Psoas muscle (tissue), 8 donors: Measurements from ENCODE around the gene BNC1. TPM values are rescaled to one million over a fixed set of nuclear protein-coding genes. Genes with fewer than 3 reads are reported as not detected.
"Not testable (repeated sequence)": the region's sequence is repeated elsewhere in the genome, so short reads cannot be mapped to it uniquely, and the experiment has no call there.

Source experiments
- ATAC-seq, 4 donors: fragments of 200-7000 bp; cut with Tn5 transposase; one replicate each; pipeline ENCODE4 v1.9.1; 2020; ENCODE audit warnings: moderate library complexity in 3 of 4, mild to moderate bottlenecking in 2 of 4
- DNase-seq, 2 donors: peaks; one replicate each; pipeline ENCODE4 v3.0.0-alpha.2; 2020
- H3K27ac ChIP-seq: fragments of 200-600 bp; one replicate; pipeline ENCODE4 v1.8.0; 2022
- H3K27me3 ChIP-seq, 3 donors: fragments of 200-600 bp in 1 of 3; one replicate each; pipeline versions ENCODE4 v1.6.1 to v1.8.0; 2013 to 2022; ENCODE audit warnings: low read length in 2 of 3, mild to moderate bottlenecking in 2 of 3, moderate library complexity in 1 of 3; ENCODE audit not compliant: insufficient read depth in 3 of 3
- H3K36me3 ChIP-seq, 2 donors: fragments of 200-600 bp in 1 of 2; one replicate each; pipeline versions ENCODE4 v1.6.1 to v1.8.0; 2013 to 2022; ENCODE audit warnings: low read depth in 1 of 2, mild to moderate bottlenecking in 1 of 2, moderate library complexity in 1 of 2; ENCODE audit not compliant: insufficient read depth in 1 of 2
- H3K4me1 ChIP-seq: fragments of 200-600 bp; one replicate; pipeline ENCODE4 v1.8.0; 2022
- H3K4me3 ChIP-seq: fragments of 200-600 bp; one replicate; pipeline ENCODE4 v1.8.0; 2022; ENCODE audit warnings: mild to moderate bottlenecking
- H3K9me3 ChIP-seq: fragments of 200-600 bp; one replicate; pipeline ENCODE4 v1.8.0; 2022
- CTCF ChIP-seq: fragments of 200-600 bp; IDR thresholded peaks from one replicate; pipeline ENCODE4 v1.8.0; 2022; ENCODE audit warnings: antibody characterized with exemption
- WGBS, 3 donors: extraction: QIAGEN DNeasy Blood & Tissue Kit; methylation state at CpG; one replicate each; pipeline versions ENCODE4 v1.1.6 to v1.1.7; 2013; 5-methylcytosine and 5-hydroxymethylcytosine counted together
- intact Hi-C, 2 donors: fragments of 100-400 bp; cut with DNase I; formaldehyde crosslinking; loops; one replicate each; pipeline versions ENCODE4 v1.11.0 to v1.14.2; 2022
- polyA plus RNA-seq, 3 donors: library from polyadenylated mRNA; stranded (reverse); fragments of 200-250 nt; gene quantifications; one replicate each; pipeline ENCODE4 v1.2.3, GENCODE V29; 2013
- total RNA-seq, 4 donors: library from RNA; stranded (reverse); fragmentation: NEBNext Ultra II Directional in 2 of 4; extraction: Animal tissue kit (Norgen Biotek cat#: 25700) in 2 of 4; gene quantifications; one replicate each; pipeline versions ENCODE4 v1.2.1 to v1.2.4, GENCODE V29; 2021 to 2023
- donor health status: healthy with polysubstance abuse.
- donor health status: DM: no; HTN: no; CAD: no; lungs with moderate emphysema.
- donor health status: Bipolar disorder and iron deficiency.
- donor health status: healthy.
- donor health status: DM: yes; HTN: yes; CAD: no.
- donor health status: DM: no; HTN: no; CAD: no.
- donor health status: DM: no; HTN: no; CAD: no.
- donor health status: DM: yes; HTN: yes; CAD: no.

BNC1 gene
- total and polyA plus RNA-seq, 7 donors: 0.04 to 0.26 (median 0.10) TPM

- ATAC-seq (no peak), DNase-seq (no peak)
- Histone ChIP-seq H3K27me3 (no peaks in the 10 kb centered on the region), H3K4me1 (no peaks in the 10 kb centered on the region), H3K27ac (no peak overlapping the region), H3K36me3 (no peaks in the 10 kb centered on the region), H3K9me3 (no peaks in the 10 kb centered on the region), H3K4me3 (no peak overlapping the region)
- intact Hi-C loops: no loop called here
- WGBS, 3 donors: 77 to 84% (median 79%) methylated on average over 9 of the region's 9 CpGs
- TF ChIP-seq CTCF: no peak
Measured at GRCh38 chr15:83225449-83225848, 59.0 kb downstream of the BNC1 start.

- intact Hi-C loops, H3K4me3 ChIP-seq, H3K4me1 ChIP-seq, H3K27ac ChIP-seq, ATAC-seq, H3K36me3 ChIP-seq, H3K9me3 ChIP-seq, DNase-seq, H3K27me3 ChIP-seq: not testable (repeated sequence)
- WGBS, 3 donors: 95 to 98% (median 96%) methylated on average over 9 of the region's 9 CpGs
Measured at GRCh38 chr15:83221781-83222180, 62.7 kb downstream of the BNC1 start.

- Histone ChIP-seq H3K36me3 (no peaks in the 10 kb centered on the region), H3K27me3 (peaks cover 0 to 8% (median 0%) of the 10 kb centered on the region in 3 donors), H3K4me1 (no peaks in the 10 kb centered on the region), H3K27ac (no peak overlapping the region), H3K9me3 (no peaks in the 10 kb centered on the region), H3K4me3 (no peak overlapping the region)
- ATAC-seq (no peak), DNase-seq (no peak)
- 90 to 100% (median 92%) methylated on average over 1 of the region's 1 CpG for WGBS, 3 donors
- intact Hi-C loops: no loop called here
- no peak for TF ChIP-seq CTCF
Measured at GRCh38 chr15:83219026-83219425, 65.4 kb downstream of the BNC1 start.

- TF ChIP-seq CTCF: no peak
- ATAC-seq (no peak), DNase-seq (no peak)
- H3K9me3 ChIP-seq: no peaks in the 10 kb centered on the region
- no peaks in the 10 kb centered on the region for H3K4me1 ChIP-seq
- no peak overlapping the region for H3K27ac ChIP-seq
- 93 to 98% (median 97%) methylated on average over 2 of the region's 2 CpGs for WGBS, 3 donors
- H3K4me3 ChIP-seq: no peak overlapping the region
- peaks cover 0 to 8% (median 0%) of the 10 kb centered on the region in 3 donors for H3K27me3 ChIP-seq
- intact Hi-C loops: no loop called here
- H3K36me3 ChIP-seq: no peaks in the 10 kb centered on the region
Measured at GRCh38 chr15:83215306-83215705, 69.2 kb downstream of the BNC1 start.

GRCh38 chr15:83210619-83211018, 73.8 kb downstream of the BNC1 start:
- H3K36me3 ChIP-seq: no peaks in the 10 kb centered on the region
- no peak for ATAC-seq
- TF ChIP-seq CTCF: no peak
- DNase-seq: no peak
- H3K4me3 ChIP-seq: no peak overlapping the region
- H3K27ac ChIP-seq: no peak overlapping the region
- H3K9me3 ChIP-seq: no peaks in the 10 kb centered on the region
- intact Hi-C loops: no loop called here
- 38 to 40% (median 39%) methylated on average over 3 of the region's 3 CpGs for WGBS, 3 donors
- peaks cover 0 to 49% (median 9%) of the 10 kb centered on the region in 3 donors for H3K27me3 ChIP-seq
- H3K4me1 ChIP-seq: peaks cover 6% of the 10 kb centered on the region
